ENCODE measurements around the gene USF2.

The USF2 gene

GRCh38 chr19:35240327-35240726 is 28.4 kb upstream of the USF2 start:
- peaks cover 12 to 33% (median 20%) of the 10 kb centered on the region in 11 experiments; a peak in 21 of 22 replicates for H3K9me3 ChIP-seq (replicated peaks in 1 of 11)
- peak overlapping the region; percentile 1 to 84 (median 50); a peak in 17 of 22 replicates for H3K4me2 ChIP-seq
- peak overlapping the region in 7 of 11 experiments; percentile 5 to 57 (median 19); a peak in 10 of 22 replicates for H3K9ac ChIP-seq
- no peaks in the 10 kb centered on the region for H4K20me1 ChIP-seq
- TF ChIP-seq Cebpa-rat (IDR thresholded peaks at IDR 0.05), result no peak
- H3K27me3 ChIP-seq, result no peaks in the 10 kb centered on the region
- H3K4me1 ChIP-seq, result peaks cover 0 to 24% (median 13%) of the 10 kb centered on the region in 10 experiments; a peak in 19 of 20 replicates
- peak overlapping the region in 8 of 11 experiments; percentile 12 to 65 (median 27); a peak in 12 of 22 replicates for H3K27ac ChIP-seq
- no peaks in the 10 kb centered on the region for H3K36me3 ChIP-seq
- no peak overlapping the region; a peak in 1 of 20 replicates for H3K4me3 ChIP-seq

GRCh38 chr19:35241417-35241816 is 27.3 kb upstream of the USF2 start:
- no peaks in the 10 kb centered on the region for H4K20me1 ChIP-seq
- H3K27ac ChIP-seq, result no peak overlapping the region
- no peak overlapping the region for H3K4me3 ChIP-seq
- peaks cover 0 to 25% (median 13%) of the 10 kb centered on the region in 10 experiments; a peak in 19 of 20 replicates for H3K4me1 ChIP-seq
- no peak overlapping the region for H3K9ac ChIP-seq
- H3K27me3 ChIP-seq, result peaks cover 0 to 10% (median 8%) of the 10 kb centered on the region in 11 experiments; a peak in 19 of 22 replicates
- no peaks in the 10 kb centered on the region for H3K36me3 ChIP-seq
- H3K9me3 ChIP-seq (replicated peaks in 1 of 11), result peaks cover 13 to 44% (median 20%) of the 10 kb centered on the region in 11 experiments
- TF ChIP-seq Cebpa-rat (IDR thresholded peaks at IDR 0.05), result no peak
- no peak overlapping the region for H3K4me2 ChIP-seq

GRCh38 chr19:35246466-35247092 is 22.2 kb upstream of the USF2 start:
- no peak overlapping the region for H3K4me3 ChIP-seq
- H3K36me3 ChIP-seq, result no peaks in the 10 kb centered on the region
- H3K27ac ChIP-seq, result no peak overlapping the region
- peaks cover 18 to 32% (median 25%) of the 10 kb centered on the region in 10 experiments for H3K4me1 ChIP-seq
- no peaks in the 10 kb centered on the region; a peak in 2 of 22 replicates for H4K20me1 ChIP-seq
- no peak for TF ChIP-seq Cebpa-rat (IDR thresholded peaks at IDR 0.05)
- peaks cover 5 to 41% (median 11%) of the 10 kb centered on the region in 11 experiments for H3K9me3 ChIP-seq (replicated peaks in 1 of 11)
- H3K4me2 ChIP-seq, result peak overlapping the region in 7 of 11 experiments; percentile 6 to 99 (median 15); a peak in 9 of 22 replicates
- H3K27me3 ChIP-seq, result peaks cover 37 to 61% (median 57%) of the 10 kb centered on the region in 11 experiments
- H3K9ac ChIP-seq, result no peak overlapping the region

GRCh38 chr19:35247526-35248309 is 21.0 kb upstream of the USF2 start:
- Histone ChIP-seq H3K4me1 (peaks cover 18 to 32% (median 25%) of the 10 kb centered on the region in 10 experiments), H3K27me3 (peaks cover 37 to 61% (median 57%) of the 10 kb centered on the region in 11 experiments), H3K27ac (no peak overlapping the region), H3K4me2 (peak overlapping the region; percentile 76 to 99 (median 92)), H4K20me1 (no peaks in the 10 kb centered on the region; a peak in 2 of 22 replicates), H3K36me3 (no peaks in the 10 kb centered on the region), H3K9ac (peak overlapping the region in 6 of 11 experiments; percentile 6 to 71 (median 35); a peak in 8 of 22 replicates), H3K9me3 (replicated peaks in 1 of 11) (peaks cover 0 to 30% (median 6%) of the 10 kb centered on the region in 11 experiments; a peak in 12 of 22 replicates), H3K4me3 (peak overlapping the region; percentile 48 to 65 (median 57))
- no peak for TF ChIP-seq Cebpa-rat (IDR thresholded peaks at IDR 0.05)

- peaks cover 37 to 61% (median 57%) of the 10 kb centered on the region in 11 experiments for H3K27me3 ChIP-seq
- H3K36me3 ChIP-seq, result no peaks in the 10 kb centered on the region
- peak within 1 kb of the TSS in 7 of 11 experiments; percentile 6 to 71 (median 27); a peak in 8 of 22 replicates for H3K9ac ChIP-seq
- H4K20me1 ChIP-seq, result no peaks in the 10 kb centered on the region; a peak in 2 of 22 replicates
- no peak for TF ChIP-seq Cebpa-rat (IDR thresholded peaks at IDR 0.05)
- H3K27ac ChIP-seq, result no peak within 1 kb of the TSS
- peaks cover 18 to 32% (median 25%) of the 10 kb centered on the region in 10 experiments for H3K4me1 ChIP-seq
- peak within 1 kb of the TSS; percentile 76 to 99 (median 92) for H3K4me2 ChIP-seq
- peaks cover 0 to 30% (median 6%) of the 10 kb centered on the region in 11 experiments; a peak in 12 of 22 replicates for H3K9me3 ChIP-seq (replicated peaks in 1 of 11)
- peak within 1 kb of the TSS; percentile 48 to 65 (median 57) for H3K4me3 ChIP-seq
These were observed 20.2 kb upstream of the USF2 start, which contains the start of gene LSR for GRCh38 chr19:35248310-35249145. Gene LSR, plus strand, starts transcription at chr19:35249002. Its CDS starts 21 bp downstream, at chr19:35249023.

- Histone ChIP-seq H3K9me3 (replicated peaks in 1 of 11) (peaks cover 0 to 24% (median 5%) of the 10 kb centered on the region in 11 experiments; a peak in 12 of 22 replicates), H3K4me2 (peak overlapping the region; percentile 76 to 99 (median 92); a peak in 21 of 22 replicates), H3K4me1 (peaks cover 18 to 32% (median 25%) of the 10 kb centered on the region in 10 experiments), H3K36me3 (no peaks in the 10 kb centered on the region), H3K4me3 (peak overlapping the region in 8 of 10 experiments; percentile 48 to 65 (median 57); a peak in 11 of 20 replicates), H3K27ac (no peak overlapping the region), H3K27me3 (peaks cover 37 to 61% (median 57%) of the 10 kb centered on the region in 11 experiments), H4K20me1 (no peaks in the 10 kb centered on the region; a peak in 2 of 22 replicates), H3K9ac (no peak overlapping the region; a peak in 1 of 22 replicates)
- no peak for TF ChIP-seq Cebpa-rat (IDR thresholded peaks at IDR 0.05)
These were observed 19.5 kb upstream of the USF2 start for GRCh38 chr19:35249146-35249847.

- TF ChIP-seq Cebpa-rat (IDR thresholded peaks at IDR 0.05), result no peak
- H3K9ac ChIP-seq, result no peak overlapping the region
- H3K9me3 ChIP-seq (replicated peaks in 1 of 11), result peaks cover 0 to 17% (median 5%) of the 10 kb centered on the region in 11 experiments; a peak in 11 of 22 replicates
- no peaks in the 10 kb centered on the region; a peak in 2 of 22 replicates for H4K20me1 ChIP-seq
- peaks cover 18 to 32% (median 25%) of the 10 kb centered on the region in 10 experiments for H3K4me1 ChIP-seq
- H3K27me3 ChIP-seq, result peaks cover 37 to 61% (median 57%) of the 10 kb centered on the region in 11 experiments
- H3K36me3 ChIP-seq, result no peaks in the 10 kb centered on the region
- no peak overlapping the region for H3K4me2 ChIP-seq
- no peak overlapping the region for H3K27ac ChIP-seq
- H3K4me3 ChIP-seq, result no peak overlapping the region
These were observed 18.7 kb upstream of the USF2 start for GRCh38 chr19:35249848-35250711.

Data from BLaER1 treated with 17β-estradiol and CSF1 and Interleukin-3, amounts not matched to agents 10 nM and 100 nM (cell line).